ENCODE measurements around the gene B4GALT6. TPM values are rescaled to one million over a fixed set of nuclear protein-coding genes. Genes with fewer than 3 reads are reported as not detected.

Gene B4GALT6
- total and polyA plus RNA-seq, 2 of the 13 experiments (the other 11 are each of a cell fraction or from before 2014, with no cell fraction given), result 1.9 to 3.3 TPM

GRCh38 chr18:31666055-31666454 lies 18.3 kb downstream of the B4GALT6 start:
- no peaks in the 10 kb centered on the region for H4K20me1 ChIP-seq (ENCODE audit: insufficient read depth, low read length)
- H3K27me3 ChIP-seq (ENCODE audit: control insufficient read depth in 1 of 2, insufficient read depth in 2 of 2, low read length in 2 of 2), result no peaks in the 10 kb centered on the region
- no peak overlapping the region for H2AFZ ChIP-seq (ENCODE audit: low read length)
- H3K79me2 ChIP-seq (ENCODE audit: insufficient read depth, low read length), result no peaks in the 10 kb centered on the region
- H3K4me3 ChIP-seq (replicated peaks in 1 of 3; ENCODE audit: insufficient read depth in 1 of 3, low read depth in 2 of 3, low read length in 3 of 3), result no peak overlapping the region
- intact Hi-C loops (cut with micrococcal nuclease; ENCODE audit: unreplicated experiment), result no loop called here
- no peak for FAIRE-seq
- 64% methylated on average over 5 of the region's 5 CpGs for WGBS (ENCODE audit: low lambda C conversion rate)
- ATAC-seq, result no peak
- no TSS peak for BruUV-seq (replicated peaks)
- CTCF ChIA-PET (ENCODE audit: low intra/inter-chr PET ratio, low total read pairs), result no interaction called here
- H3K4me1 ChIP-seq (ENCODE audit: insufficient read depth, low read length), result no peaks in the 10 kb centered on the region
- H3K4me2 ChIP-seq (ENCODE audit: low read depth, low read length), result no peak overlapping the region
- in situ Hi-C loops (cut with HindIII; ENCODE audit: extremely low pct_ligation_motif_present, low pct_unique_long_range_greater_than_20kb), result no loop called here
- no peaks in the 10 kb centered on the region for H3K9me3 ChIP-seq (ENCODE audit: low read length)
- POLR2A ChIA-PET, result no interaction called here
- no peak overlapping the region for H3K27ac ChIP-seq (ENCODE audit: extremely low read length, insufficient read depth, low read length)
- no peak for DNase-seq (ENCODE audit: low spot score)
- H3K36me3 ChIP-seq (replicated peaks in 1 of 2; ENCODE audit: control insufficient read depth in 1 of 2, insufficient read depth in 2 of 2, low read length in 2 of 2), result no peaks in the 10 kb centered on the region
- H3K9ac ChIP-seq (ENCODE audit: insufficient read depth, low read depth, low read length), result no peak overlapping the region
- no peak for TF ChIP-seq KDM1A (CRISPR knock-in tag; IDR thresholded peaks at IDR 0.05)
- no peak for TF ChIP-seq SRY (CRISPR knock-in tag; IDR thresholded peaks at IDR 0.05)
- no peak for TF ChIP-seq AHDC1 (CRISPR knock-in tag; IDR thresholded peaks at IDR 0.05; ENCODE audit: borderline replicate concordance)
- no peak for TF ChIP-seq NR2F1 (CRISPR knock-in tag; IDR thresholded peaks at IDR 0.05)
- no peak for TF ChIP-seq ARHGAP35 (CRISPR knock-in tag; IDR thresholded peaks at IDR 0.05; ENCODE audit: borderline replicate concordance)
- TF ChIP-seq NCOA5 (CRISPR knock-in tag; IDR thresholded peaks at IDR 0.05), result no peak

All from HepG2 (cell line).